ENCODE measurements around the gene NTN4.
"Not testable (repeated sequence)": the region's sequence is repeated elsewhere in the genome, so short reads cannot be mapped to it uniquely, and the experiment has no call there.

NTN4 gene

GRCh38 chr12:95784915-95785314, 5.6 kb downstream of the NTN4 start:
- ATAC-seq: no peak
- TF ChIP-seq ARNTL (CRISPR knock-in tag; IDR thresholded peaks at IDR 0.05; ENCODE audit: borderline replicate concordance, low read depth) (no peak), ZNF565 (CRISPR knock-in tag; conservative IDR thresholded peaks at IDR 0.05; ENCODE audit: low read depth) (no peak), SNAI2 (CRISPR knock-in tag; IDR thresholded peaks at IDR 0.05) (no peak), ISL1 (CRISPR knock-in tag; IDR thresholded peaks at IDR 0.05) (no peak), ZFP30 (CRISPR knock-in tag; IDR thresholded peaks at IDR 0.05) (no peak), OSR1 (CRISPR knock-in tag; IDR thresholded peaks at IDR 0.05) (no peak), TOX (CRISPR knock-in tag; IDR thresholded peaks at IDR 0.05; ENCODE audit: borderline replicate concordance) (no peak), RARB (CRISPR knock-in tag; IDR thresholded peaks at IDR 0.05) (no peak)
- TF ChIP-seq, protein P1, sequence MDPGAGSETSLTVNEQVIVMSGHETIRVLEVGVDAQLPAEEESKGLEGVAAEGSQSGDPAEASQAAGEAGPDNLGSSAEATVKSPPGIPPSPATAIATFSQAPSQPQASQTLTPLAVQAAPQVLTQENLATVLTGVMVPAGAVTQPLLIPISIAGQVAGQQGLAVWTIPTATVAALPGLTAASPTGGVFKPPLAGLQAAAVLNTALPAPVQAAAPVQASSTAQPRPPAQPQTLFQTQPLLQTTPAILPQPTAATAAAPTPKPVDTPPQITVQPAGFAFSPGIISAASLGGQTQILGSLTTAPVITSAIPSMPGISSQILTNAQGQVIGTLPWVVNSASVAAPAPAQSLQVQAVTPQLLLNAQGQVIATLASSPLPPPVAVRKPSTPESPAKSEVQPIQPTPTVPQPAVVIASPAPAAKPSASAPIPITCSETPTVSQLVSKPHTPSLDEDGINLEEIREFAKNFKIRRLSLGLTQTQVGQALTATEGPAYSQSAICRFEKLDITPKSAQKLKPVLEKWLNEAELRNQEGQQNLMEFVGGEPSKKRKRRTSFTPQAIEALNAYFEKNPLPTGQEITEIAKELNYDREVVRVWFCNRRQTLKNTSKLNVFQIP (CRISPR knock-in tag; IDR thresholded peaks at IDR 0.05; ENCODE audit: borderline replicate concordance, low read depth): no peak
- TF ChIP-seq, protein P2, sequence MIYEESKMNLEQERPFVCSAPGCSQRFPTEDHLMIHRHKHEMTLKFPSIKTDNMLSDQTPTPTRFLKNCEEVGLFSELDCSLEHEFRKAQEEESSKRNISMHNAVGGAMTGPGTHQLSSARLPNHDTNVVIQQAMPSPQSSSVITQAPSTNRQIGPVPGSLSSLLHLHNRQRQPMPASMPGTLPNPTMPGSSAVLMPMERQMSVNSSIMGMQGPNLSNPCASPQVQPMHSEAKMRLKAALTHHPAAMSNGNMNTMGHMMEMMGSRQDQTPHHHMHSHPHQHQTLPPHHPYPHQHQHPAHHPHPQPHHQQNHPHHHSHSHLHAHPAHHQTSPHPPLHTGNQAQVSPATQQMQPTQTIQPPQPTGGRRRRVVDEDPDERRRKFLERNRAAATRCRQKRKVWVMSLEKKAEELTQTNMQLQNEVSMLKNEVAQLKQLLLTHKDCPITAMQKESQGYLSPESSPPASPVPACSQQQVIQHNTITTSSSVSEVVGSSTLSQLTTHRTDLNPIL (CRISPR knock-in tag; IDR thresholded peaks at IDR 0.05; ENCODE audit: low read depth): no peak

- no peak for ATAC-seq
Measured at GRCh38 chr12:95784286-95784685, 6.3 kb downstream of the NTN4 start.

DNA sequence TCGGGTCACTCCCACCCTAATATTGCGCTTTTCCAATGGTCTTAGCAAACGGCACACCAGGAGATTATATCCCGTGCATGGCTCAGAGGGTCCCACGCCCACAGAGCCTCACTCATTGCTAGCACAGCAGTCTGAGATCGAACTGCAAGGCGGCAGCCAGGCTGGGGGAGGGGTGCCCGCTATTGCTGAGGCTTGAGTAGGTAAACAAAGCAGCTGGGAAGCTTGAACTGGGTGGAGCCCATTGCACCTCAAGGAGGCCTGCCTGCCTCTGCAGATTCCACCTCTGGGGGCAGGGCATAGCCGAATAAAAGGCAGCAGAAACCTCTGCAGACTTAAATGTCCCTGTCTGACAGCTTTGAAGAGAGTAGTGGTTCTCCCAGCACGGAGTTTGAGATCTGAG, 15.1 kb downstream of the NTN4 start:
- not testable (repeated sequence) for ATAC-seq

More at GRCh38 chr12:95784286-95784685, 6.3 kb downstream of the NTN4 start:
- no peak for TF ChIP-seq SNAI2 (CRISPR knock-in tag; IDR thresholded peaks at IDR 0.05)
- no peak for TF ChIP-seq BACH2 (CRISPR knock-in tag; IDR thresholded peaks at IDR 0.05; ENCODE audit: borderline replicate concordance)
- no peak for TF ChIP-seq RARB (CRISPR knock-in tag; IDR thresholded peaks at IDR 0.05)
- no peak for TF ChIP-seq CSRNP3 (CRISPR knock-in tag; IDR thresholded peaks at IDR 0.05)
- TF ChIP-seq PATZ1 (CRISPR knock-in tag; IDR thresholded peaks at IDR 0.05; ENCODE audit: borderline replicate concordance): no peak
- TF ChIP-seq TOX (CRISPR knock-in tag; IDR thresholded peaks at IDR 0.05; ENCODE audit: borderline replicate concordance): no peak
- TF ChIP-seq ARNTL (CRISPR knock-in tag; IDR thresholded peaks at IDR 0.05; ENCODE audit: borderline replicate concordance, low read depth): no peak
- no peak for TF ChIP-seq ZFP30 (CRISPR knock-in tag; IDR thresholded peaks at IDR 0.05)
- no peak for TF ChIP-seq ZNF70 (CRISPR knock-in tag; IDR thresholded peaks at IDR 0.05)
- TF ChIP-seq ISL1 (CRISPR knock-in tag; IDR thresholded peaks at IDR 0.05): no peak
- TF ChIP-seq, protein P1 (CRISPR knock-in tag; IDR thresholded peaks at IDR 0.05; ENCODE audit: borderline replicate concordance, low read depth): no peak
- TF ChIP-seq ZNF565 (CRISPR knock-in tag; conservative IDR thresholded peaks at IDR 0.05; ENCODE audit: low read depth): no peak
- no peak for TF ChIP-seq ESRRG (CRISPR knock-in tag; IDR thresholded peaks at IDR 0.05)
- no peak for TF ChIP-seq ZNF8 (CRISPR knock-in tag; IDR thresholded peaks at IDR 0.05)
- no peak for TF ChIP-seq ZFP3 (CRISPR knock-in tag; IDR thresholded peaks at IDR 0.05)
- TF ChIP-seq GLIS3 (CRISPR knock-in tag; IDR thresholded peaks at IDR 0.05): no peak
- TF ChIP-seq, protein P2 (CRISPR knock-in tag; IDR thresholded peaks at IDR 0.05; ENCODE audit: low read depth): no peak
- no peak for TF ChIP-seq OSR1 (CRISPR knock-in tag; IDR thresholded peaks at IDR 0.05)
- TF ChIP-seq CSDC2 (CRISPR knock-in tag; IDR thresholded peaks at IDR 0.05): no peak
- no peak for TF ChIP-seq PPARA (CRISPR knock-in tag; IDR thresholded peaks at IDR 0.05; ENCODE audit: borderline replicate concordance)

All from SK-N-SH treated with all-trans-retinoic acid at 6 μM for 48 hours (cell line).